Activated naive CD4-positive, alpha-beta T cell treated with anti-CD3 and anti-CD28 coated beads, Interleukin-2, amount 10 ng/mL, durations not matched to agents 7 days and 5 days (primary cell): ENCODE data around the gene GRHL3.

Source experiments
- CTCF ChIA-PET: fragments of 350-600 bp; sonication (Branson Sonifier 250); formaldehyde crosslinking; loops from one replicate; lab custom pipeline; 2021; ENCODE audit warnings: antibody characterized with exemption; lab: Charles Lee
- DNase-seq: peaks from one replicate; pipeline ENCODE4 v3.0.0-alpha.2; 2020
- H3K27ac Mint-ChIP-seq: one replicate; pipeline ENCODE4 v1.8.0; 2021; ENCODE audit warnings: mild to moderate bottlenecking, moderate library complexity, mixed read lengths
- H3K27me3 Mint-ChIP-seq: one replicate; pipeline ENCODE4 v1.8.0; 2021; ENCODE audit warnings: mild to moderate bottlenecking, mixed read lengths
- H3K36me3 Mint-ChIP-seq: one replicate; pipeline ENCODE4 v1.8.0; 2021; ENCODE audit warnings: mixed read lengths
- H3K4me1 Mint-ChIP-seq: one replicate; pipeline ENCODE4 v1.8.0; 2021; ENCODE audit warnings: mixed read lengths
- H3K4me3 Mint-ChIP-seq: one replicate; pipeline ENCODE4 v1.8.0; 2021; ENCODE audit warnings: mild to moderate bottlenecking, moderate library complexity, mixed read lengths
- H3K9me3 Mint-ChIP-seq: one replicate; pipeline ENCODE4 v1.8.0; 2021; ENCODE audit warnings: mixed read lengths

Gene GRHL3

DNA sequence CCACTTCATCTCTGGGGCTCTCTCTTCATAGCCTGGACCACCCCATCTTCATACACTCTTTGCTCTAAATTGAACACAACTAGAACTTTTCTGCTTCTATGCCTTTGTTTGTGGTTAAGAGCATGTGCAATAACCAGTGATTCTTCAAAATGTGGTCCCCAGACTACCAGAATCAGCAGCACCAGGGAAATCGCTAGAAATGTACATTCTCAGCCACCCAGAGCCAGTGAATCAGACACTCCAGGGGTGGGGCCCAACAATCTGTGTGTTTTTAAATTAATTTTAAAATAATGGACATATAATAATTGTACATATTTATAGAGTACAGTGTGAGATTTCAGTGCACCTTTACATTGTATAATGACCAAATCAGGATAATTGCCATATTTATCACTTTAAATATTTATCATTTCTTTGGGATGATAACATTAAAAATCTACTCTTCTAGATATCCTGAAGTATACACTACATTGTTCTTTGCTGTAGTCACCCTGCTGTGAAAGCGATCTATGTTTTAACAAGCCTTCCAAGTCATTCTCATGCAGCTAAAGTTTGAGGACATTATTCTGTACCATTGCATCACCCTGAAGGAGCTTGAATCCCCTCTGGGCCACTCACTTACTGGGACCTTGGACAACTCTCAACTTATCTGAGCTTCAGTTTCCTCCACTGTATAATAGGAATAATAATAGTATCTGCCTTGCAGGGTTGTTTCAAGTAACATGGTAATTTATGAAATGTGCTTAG lies 10.8 kb downstream of the GRHL3 start:
- DNase-seq = no peak
- Mint-ChIP-seq H3K36me3 (no peaks in the 10 kb centered on the region), H3K4me1 (no peaks in the 10 kb centered on the region), H3K9me3 (no peaks in the 10 kb centered on the region), H3K4me3 (no peak overlapping the region), H3K27me3 (peaks cover 87% of the 10 kb centered on the region), H3K27ac (no peak overlapping the region)
- CTCF ChIA-PET = no interaction called here

DNA sequence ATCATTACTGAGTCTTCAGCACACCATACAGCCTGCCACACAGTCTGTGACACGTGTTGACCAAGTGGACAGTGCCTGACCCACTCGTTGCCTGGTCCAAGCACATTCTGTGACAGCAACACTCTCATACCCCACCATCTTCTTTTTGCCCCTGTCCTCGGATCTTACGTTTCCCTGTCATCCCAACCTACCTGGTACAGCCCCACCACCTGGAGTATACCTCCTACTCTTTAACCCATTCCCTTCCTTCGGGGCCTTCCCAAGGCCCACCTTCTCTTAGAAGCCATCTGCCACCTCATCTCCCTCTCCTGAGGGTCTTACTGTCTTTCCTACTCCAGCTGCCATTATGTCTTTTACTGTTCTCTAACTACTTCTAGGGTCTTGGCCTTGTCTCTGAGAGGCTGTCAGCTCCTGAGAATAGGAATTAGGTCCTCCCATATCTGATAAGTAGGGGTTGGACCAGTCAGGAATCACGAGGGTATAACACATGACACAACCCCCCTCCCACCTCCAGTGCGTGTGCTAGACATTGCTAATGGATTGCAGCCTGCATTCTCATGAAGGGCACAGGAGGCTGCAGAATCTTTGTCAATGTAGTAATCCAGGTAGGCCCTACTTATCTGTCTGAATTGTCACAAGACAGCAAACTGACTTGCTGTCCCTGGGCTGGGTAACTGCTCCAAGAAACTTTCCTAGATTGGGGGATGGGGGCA lies 13.0 kb downstream of the GRHL3 start:
- no peak overlapping the region for H3K27ac Mint-ChIP-seq
- H3K9me3 Mint-ChIP-seq = no peaks in the 10 kb centered on the region
- CTCF ChIA-PET = no interaction called here

DNA sequence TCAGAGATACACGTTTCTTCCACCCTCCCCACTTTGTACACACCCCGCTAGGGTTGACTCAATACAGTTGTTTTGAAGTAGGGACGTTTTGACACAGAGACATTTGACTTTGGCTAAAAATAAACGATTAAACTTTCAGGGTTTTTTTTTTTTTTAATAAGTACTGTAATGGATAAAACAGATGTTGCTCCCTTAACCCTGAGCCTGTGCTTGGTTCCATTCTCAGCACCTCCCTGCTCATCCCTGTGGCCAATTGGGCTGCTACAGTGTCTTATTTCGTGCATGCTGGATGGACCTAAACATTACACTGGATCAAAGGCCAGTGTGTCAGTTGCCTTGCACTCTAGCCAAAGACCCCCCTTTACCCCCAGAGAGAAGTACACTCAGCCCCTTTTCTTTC lies 16.9 kb downstream of the GRHL3 start:
- Mint-ChIP-seq H3K4me1 (no peaks in the 10 kb centered on the region), H3K36me3 (no peaks in the 10 kb centered on the region), H3K27me3 (peaks cover 78% of the 10 kb centered on the region), H3K9me3 (no peaks in the 10 kb centered on the region), H3K27ac (no peak overlapping the region), H3K4me3 (no peak overlapping the region)
- CTCF ChIA-PET = no interaction called here
- no peak for DNase-seq

More for the DNA sequence above, 13.0 kb downstream of the GRHL3 start:
- Mint-ChIP-seq H3K4me3 (no peak overlapping the region), H3K36me3 (no peaks in the 10 kb centered on the region), H3K4me1 (no peaks in the 10 kb centered on the region), H3K27me3 (peaks cover 79% of the 10 kb centered on the region)
- no peak for DNase-seq

DNA sequence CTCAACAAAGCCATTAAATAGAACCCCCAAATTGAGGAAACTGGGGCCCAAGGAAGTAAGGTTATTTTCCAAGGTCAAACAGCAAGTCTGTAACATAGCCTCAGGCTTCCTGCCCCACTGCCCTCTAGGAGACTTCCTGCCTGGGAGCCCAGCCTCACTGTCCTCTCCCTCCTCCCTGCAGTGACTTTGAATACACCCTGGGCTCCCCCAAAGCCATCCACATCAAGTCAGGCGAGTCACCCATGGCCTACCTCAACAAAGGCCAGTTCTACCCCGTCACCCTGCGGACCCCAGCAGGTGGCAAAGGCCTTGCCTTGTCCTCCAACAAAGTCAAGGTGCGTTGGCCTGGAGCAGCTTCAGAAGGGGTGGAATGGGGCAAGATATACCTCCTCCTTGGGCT lies 18.3 kb downstream of the GRHL3 start:
- no peak overlapping the region for H3K27ac Mint-ChIP-seq
- peaks cover 78% of the 10 kb centered on the region for H3K27me3 Mint-ChIP-seq
- CTCF ChIA-PET = no interaction called here
- H3K4me3 Mint-ChIP-seq = no peak overlapping the region
- no peaks in the 10 kb centered on the region for H3K36me3 Mint-ChIP-seq
- DNase-seq = no peak
- H3K9me3 Mint-ChIP-seq = no peaks in the 10 kb centered on the region
- H3K4me1 Mint-ChIP-seq = no peaks in the 10 kb centered on the region

DNA sequence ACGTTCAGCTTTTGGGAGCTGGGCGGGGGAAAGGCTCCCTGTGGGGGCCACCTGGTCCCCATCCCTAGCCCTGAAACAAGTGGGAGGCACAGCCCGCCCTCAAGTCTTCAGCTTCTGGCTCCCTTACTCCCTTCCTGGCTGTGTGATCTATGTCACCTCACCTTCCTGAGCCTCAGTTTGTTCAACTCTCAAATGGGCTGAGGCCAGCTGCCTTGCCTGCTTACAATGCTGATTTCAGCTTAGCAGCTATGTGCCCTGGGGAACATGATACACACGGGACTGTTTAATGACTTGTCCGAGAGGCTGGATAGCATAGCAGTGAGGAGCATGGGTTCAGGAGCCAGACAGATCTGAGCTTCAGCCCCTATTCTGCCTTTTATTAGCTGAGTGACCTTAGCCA lies 19.3 kb downstream of the GRHL3 start:
- no peaks in the 10 kb centered on the region for H3K4me1 Mint-ChIP-seq
- peaks cover 80% of the 10 kb centered on the region for H3K27me3 Mint-ChIP-seq
- H3K27ac Mint-ChIP-seq = no peak overlapping the region
- no peaks in the 10 kb centered on the region for H3K36me3 Mint-ChIP-seq
- no peaks in the 10 kb centered on the region for H3K9me3 Mint-ChIP-seq
- DNase-seq = no peak
- CTCF ChIA-PET = interaction anchor here (1.1 kb wide), 1 partner anchor 53 kb away, joined by 5 read pairs; no protein-coding TSS in a partner anchor
- H3K4me3 Mint-ChIP-seq = no peak overlapping the region

DNA sequence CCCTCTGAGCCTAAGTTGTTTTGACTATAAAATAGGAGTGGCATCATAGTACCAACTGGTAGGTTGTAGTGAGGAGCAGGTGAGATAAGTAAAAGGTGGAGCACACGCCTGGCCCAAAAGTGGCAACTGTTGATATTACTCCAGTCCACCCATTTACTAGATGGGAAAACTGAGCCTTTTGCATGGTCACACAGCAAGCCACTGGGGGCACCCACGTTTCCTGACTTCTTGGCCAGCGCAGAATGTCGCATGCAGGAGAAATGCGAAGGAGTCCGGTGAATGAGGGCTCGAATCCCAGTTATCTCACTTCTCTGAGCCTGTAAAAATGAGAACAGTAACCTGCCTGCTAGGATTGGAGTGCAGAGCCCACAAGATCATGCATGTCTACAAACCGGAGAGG lies 20.8 kb downstream of the GRHL3 start:
- no peak for DNase-seq
- CTCF ChIA-PET = no interaction called here
- no peaks in the 10 kb centered on the region for H3K9me3 Mint-ChIP-seq
- no peaks in the 10 kb centered on the region for H3K36me3 Mint-ChIP-seq
- no peak overlapping the region for H3K4me3 Mint-ChIP-seq
- H3K4me1 Mint-ChIP-seq = no peaks in the 10 kb centered on the region
- peaks cover 84% of the 10 kb centered on the region for H3K27me3 Mint-ChIP-seq
- H3K27ac Mint-ChIP-seq = no peak overlapping the region

DNA sequence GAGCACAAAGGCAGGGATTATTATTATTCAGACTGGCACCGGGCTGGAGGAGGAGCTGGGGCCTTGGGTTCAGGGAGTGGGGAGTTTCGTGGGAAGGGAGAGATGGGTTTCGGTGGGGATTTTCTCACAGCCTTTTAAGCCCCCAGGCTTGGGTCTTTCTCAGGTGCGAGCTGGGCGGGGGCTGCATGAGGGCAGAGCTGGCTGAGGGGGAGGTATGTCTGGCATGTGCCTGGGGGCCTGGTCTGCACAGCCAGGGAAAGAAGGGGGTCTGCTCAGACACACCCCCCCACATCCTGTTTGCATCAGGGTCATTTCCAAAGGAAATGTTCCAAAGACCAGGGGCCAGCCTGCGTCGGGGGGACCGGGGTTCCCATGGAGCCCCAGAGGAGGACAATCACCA lies 21.6 kb downstream of the GRHL3 start:
- H3K27me3 Mint-ChIP-seq = peaks cover 81% of the 10 kb centered on the region
- CTCF ChIA-PET = no interaction called here

DNA sequence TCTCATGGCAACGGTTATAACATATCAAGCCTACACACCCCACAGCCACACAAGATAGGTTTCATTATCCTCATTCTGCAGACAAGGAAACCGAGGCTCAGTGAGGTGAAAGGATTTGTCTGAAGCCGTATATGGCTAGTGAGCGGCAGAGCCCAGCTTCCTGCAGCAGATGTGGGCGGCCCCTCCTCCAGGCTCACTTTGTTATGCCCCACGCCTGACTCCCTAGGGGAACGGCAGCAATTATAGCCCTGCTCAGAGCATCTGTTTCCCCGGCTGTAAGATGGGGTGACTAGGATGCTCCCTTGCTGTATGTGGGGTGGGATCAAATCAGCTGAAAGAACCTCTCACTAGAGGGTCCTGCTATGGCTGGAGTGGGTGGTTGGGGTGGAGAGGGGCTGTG lies 22.1 kb downstream of the GRHL3 start:
- Mint-ChIP-seq H3K27ac (no peak overlapping the region), H3K27me3 (peaks cover 83% of the 10 kb centered on the region), H3K4me1 (no peaks in the 10 kb centered on the region), H3K9me3 (no peaks in the 10 kb centered on the region), H3K4me3 (no peak overlapping the region), H3K36me3 (no peaks in the 10 kb centered on the region)
- CTCF ChIA-PET = no interaction called here
- DNase-seq = no peak

More for the DNA sequence above, 21.6 kb downstream of the GRHL3 start:
- no peaks in the 10 kb centered on the region for H3K9me3 Mint-ChIP-seq
- H3K36me3 Mint-ChIP-seq = no peaks in the 10 kb centered on the region
- no peak overlapping the region for H3K27ac Mint-ChIP-seq
- H3K4me3 Mint-ChIP-seq = no peak overlapping the region
- DNase-seq = no peak
- no peaks in the 10 kb centered on the region for H3K4me1 Mint-ChIP-seq

DNA sequence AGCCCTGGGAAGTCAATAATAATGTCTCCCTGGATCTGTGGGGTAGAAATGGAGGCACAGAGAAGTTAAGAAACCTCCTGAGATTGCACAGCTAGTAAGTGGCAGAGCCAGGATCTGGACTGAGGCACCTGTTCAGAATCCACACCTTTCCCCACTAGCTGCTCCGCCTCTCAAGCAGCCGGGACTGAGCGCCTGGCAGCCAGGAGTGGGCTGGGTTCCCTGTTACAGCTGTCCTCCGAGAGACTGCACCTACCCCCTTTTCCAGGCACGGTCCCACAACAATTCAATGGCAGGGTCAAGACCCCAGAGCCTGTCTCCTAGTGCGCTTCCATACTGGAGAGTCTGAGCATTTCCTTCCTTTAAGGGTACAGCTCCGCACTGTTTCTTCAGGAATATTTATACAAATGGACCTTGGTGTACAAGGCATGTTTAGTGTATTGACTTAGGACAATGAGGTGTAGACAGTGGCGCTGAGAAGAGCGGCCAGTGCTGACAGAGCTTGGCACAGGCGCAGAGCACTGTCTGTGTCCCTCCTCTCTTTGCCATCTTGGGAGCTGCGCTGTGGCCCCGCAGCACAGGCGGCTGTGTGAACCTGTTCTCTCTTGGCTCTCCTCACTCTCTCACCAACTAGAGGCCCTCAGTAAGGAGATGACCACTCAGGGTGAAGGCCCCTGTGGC lies 24.4 kb downstream of the GRHL3 start:
- Mint-ChIP-seq H3K4me3 (no peak overlapping the region), H3K36me3 (no peaks in the 10 kb centered on the region), H3K4me1 (no peaks in the 10 kb centered on the region), H3K27me3 (peaks cover 88% of the 10 kb centered on the region), H3K27ac (no peak overlapping the region), H3K9me3 (no peaks in the 10 kb centered on the region)
- CTCF ChIA-PET = interaction anchor here (2.5 kb wide), 1 partner anchor 144 kb away, joined by 8 read pairs; no protein-coding TSS in a partner anchor
- DNase-seq = no peak

DNA sequence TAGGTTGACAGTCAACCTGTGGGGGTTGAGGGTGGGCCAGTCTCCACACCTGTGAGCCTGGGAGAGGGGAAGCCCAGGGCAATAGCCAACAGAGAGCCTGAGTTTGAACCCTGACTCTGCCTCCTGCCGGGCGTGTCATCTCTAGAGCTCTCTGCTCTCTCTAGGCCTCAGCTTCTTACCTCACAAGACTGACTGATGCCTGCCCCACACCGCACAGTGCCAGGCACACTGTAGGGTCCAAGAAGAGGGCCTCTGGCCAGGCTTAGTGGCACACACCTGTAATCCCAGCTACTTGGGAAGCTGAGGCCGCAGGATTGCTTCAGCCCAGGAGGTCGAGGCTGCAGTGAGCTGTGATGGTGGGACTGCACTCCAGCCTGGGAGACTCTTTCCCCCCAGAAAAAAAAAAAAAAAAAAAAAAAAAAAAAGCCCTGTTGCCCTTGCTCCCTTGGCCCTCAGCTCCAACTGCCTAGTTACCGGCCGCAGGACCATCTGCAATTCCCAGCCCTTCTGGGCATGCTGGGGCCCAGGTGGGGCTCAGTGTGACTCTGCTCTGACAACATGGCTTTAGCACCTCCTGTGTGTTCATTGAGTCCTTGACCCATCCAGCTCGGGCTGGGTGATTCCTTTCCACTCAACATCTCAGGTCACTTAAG lies 25.1 kb downstream of the GRHL3 start:
- Mint-ChIP-seq H3K9me3 (no peaks in the 10 kb centered on the region), H3K27ac (no peak overlapping the region), H3K4me1 (no peaks in the 10 kb centered on the region), H3K27me3 (peaks cover 92% of the 10 kb centered on the region), H3K4me3 (no peak overlapping the region), H3K36me3 (no peaks in the 10 kb centered on the region)
- CTCF ChIA-PET = interaction anchor here (2.5 kb wide), 1 partner anchor 145 kb away, joined by 8 read pairs; no protein-coding TSS in a partner anchor
- DNase-seq = no peak

DNA sequence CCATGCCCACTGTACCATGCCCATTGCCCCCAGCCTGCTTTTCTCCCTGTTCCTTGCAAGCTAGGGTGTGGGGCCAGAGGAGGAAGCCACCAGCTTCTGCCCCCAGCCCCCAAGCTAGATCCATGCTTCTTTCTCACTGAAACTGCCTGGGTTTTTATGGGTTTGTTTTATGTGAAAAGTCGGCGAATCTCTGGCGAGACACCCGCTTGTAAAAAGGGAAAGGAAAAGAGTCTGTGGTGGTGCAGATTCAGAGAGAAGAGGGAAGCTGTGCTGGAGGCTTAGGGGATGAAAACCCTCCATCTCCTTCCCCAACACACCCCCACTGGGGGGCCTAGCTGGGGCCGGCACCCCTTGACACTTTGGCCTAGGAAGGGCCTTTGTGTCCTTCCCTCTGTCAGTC lies 26.2 kb downstream of the GRHL3 start:
- Mint-ChIP-seq H3K4me3 (no peak overlapping the region), H3K27ac (no peak overlapping the region), H3K4me1 (peaks cover 9% of the 10 kb centered on the region), H3K9me3 (no peaks in the 10 kb centered on the region), H3K36me3 (no peaks in the 10 kb centered on the region), H3K27me3 (peaks cover 84% of the 10 kb centered on the region)
- CTCF ChIA-PET = interaction anchor here (0.6 kb wide), 1 partner anchor 411 kb away, joined by 3 read pairs; no protein-coding TSS in a partner anchor
- DNase-seq = no peak

DNA sequence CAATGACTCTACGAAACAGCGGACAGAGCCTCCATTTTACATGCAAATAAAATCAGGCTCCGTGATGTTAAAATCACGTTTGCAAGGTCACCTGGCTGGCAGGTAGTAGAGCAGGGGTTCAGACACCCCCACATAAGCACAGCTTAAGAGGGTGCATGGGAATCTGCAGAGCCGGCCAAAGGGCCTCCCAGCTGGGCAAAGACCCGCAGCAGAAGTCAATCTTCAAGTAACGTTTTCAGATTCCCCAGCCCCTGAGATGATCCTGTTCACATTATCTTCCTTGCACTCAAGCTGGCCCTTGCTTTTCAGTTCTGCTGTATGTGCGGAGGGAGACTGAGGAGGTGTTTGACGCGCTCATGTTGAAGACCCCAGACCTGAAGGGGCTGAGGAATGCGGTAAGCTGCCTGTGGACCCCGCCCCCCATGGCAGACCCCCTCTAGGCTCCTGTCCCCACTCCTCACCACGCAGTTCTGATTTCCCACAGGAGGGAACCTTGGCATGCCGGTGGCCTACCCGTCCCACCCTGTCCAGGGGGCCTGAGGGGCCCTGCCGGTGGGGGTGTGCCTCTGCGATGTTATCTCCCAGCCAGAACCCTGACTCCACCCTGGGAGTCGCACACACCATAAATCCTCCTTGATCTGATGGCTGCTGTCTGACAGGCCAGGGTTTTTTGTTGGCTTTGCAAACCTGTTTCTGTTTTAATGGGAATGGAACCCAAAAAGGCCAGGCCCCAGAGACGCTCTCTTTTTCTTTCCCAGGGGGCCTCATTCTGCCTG lies 28.2 kb downstream of the GRHL3 start:
- peaks cover 25% of the 10 kb centered on the region for H3K4me1 Mint-ChIP-seq
- H3K36me3 Mint-ChIP-seq = no peaks in the 10 kb centered on the region
- no peak for DNase-seq
- no peak overlapping the region for H3K4me3 Mint-ChIP-seq
- CTCF ChIA-PET = interaction anchor here (0.6 kb wide), 1 partner anchor 775 kb away, joined by 3 read pairs; no protein-coding TSS in a partner anchor
- H3K9me3 Mint-ChIP-seq = no peaks in the 10 kb centered on the region
- H3K27ac Mint-ChIP-seq = no peak overlapping the region
- H3K27me3 Mint-ChIP-seq = peaks cover 63% of the 10 kb centered on the region

DNA sequence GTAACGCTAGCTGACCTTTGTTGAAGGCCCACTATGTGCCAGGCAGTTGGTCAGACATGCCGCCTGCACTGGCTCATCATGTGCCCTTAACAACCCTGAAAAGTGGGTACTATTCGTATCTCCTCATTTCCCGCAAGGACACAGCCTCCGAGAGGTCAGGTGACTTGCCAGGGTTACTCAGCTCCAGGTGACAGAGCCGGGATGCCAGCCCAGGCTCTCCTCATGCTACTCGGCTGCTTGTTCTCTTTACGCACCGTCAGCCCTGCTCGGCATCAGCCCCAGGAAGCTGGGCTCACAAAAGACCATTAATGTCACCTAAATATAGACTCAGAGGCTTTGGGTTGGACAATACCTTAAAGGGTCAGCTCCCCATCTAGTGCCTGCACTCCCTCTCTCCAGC lies 29.0 kb downstream of the GRHL3 start:
- Mint-ChIP-seq H3K9me3 (no peaks in the 10 kb centered on the region), H3K4me3 (no peak overlapping the region), H3K4me1 (peaks cover 26% of the 10 kb centered on the region), H3K36me3 (no peaks in the 10 kb centered on the region), H3K27me3 (peaks cover 55% of the 10 kb centered on the region), H3K27ac (no peak overlapping the region)
- CTCF ChIA-PET = interaction anchor here (1.0 kb wide), 1 partner anchor 149 kb away, joined by 3 read pairs; no protein-coding TSS in a partner anchor
- DNase-seq = no peak
